ENCODE measurements around the gene SFRP5. TPM values are rescaled to one million over a fixed set of nuclear protein-coding genes. Genes with fewer than 3 reads are reported as not detected.

The SFRP5 gene
- total RNA-seq, 1 donor from 2014 or later, result not detected

DNA sequence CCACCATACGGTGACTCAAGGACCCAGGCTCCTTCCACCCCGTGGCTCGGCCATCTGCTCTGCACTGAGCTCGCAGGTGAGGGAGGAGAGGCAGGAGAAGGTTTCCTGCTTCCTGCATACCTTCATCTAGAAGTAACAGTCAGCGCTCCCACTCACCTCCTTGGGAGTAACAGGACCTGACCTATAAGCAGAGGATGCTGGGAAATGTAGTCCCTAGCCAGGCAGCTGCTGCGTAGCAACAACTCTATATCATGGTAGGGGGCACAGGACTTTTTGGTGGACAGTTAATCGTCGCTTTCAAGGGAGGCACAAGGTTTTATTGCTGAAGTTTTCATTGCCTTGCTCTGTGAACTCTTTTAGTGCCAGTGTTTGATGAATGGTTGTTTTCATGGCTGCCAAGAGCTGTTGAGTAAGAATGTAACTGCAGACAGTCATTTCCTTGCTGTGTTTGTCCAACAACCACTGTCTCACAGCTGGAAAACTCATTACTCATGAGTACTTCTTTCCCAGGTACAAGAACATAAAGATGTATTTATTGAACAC lies 45.1 kb downstream of the SFRP5 start:
- no peaks in the 10 kb centered on the region for H3K36me3 Mint-ChIP-seq (ENCODE audit: unreplicated experiment)
- DNase-seq, result no peak

DNA sequence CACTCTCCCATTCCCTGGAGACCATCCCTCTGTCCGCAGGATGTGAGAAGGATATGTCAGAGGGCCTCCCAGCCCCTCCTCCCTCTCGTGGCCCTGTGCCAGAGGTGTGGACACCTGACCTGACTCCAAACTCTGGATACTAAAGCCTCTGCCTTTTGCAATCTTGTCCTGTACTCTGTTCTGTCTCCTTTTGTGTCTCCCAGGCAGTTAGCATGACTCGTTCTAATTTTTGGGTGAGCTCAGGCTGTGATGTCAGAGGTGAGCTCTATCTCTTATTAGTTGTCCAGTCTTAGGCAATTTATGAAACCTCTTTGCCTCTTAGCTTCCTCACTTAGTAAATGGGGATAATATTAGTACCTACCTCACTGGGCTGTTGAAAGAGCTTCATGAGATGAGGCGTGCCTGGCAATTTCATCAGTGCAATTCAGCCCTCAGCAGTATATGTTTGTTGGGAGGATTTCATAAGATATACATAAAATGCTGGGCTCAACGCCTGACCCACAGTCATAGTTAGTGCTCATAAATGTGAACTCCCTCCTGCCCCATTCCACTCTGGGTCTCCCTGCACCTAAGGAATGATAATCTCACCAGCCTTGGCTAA lies 47.4 kb downstream of the SFRP5 start:
- H3K27ac Mint-ChIP-seq (ENCODE audit: unreplicated experiment), result no peak overlapping the region
- H3K4me1 Mint-ChIP-seq (ENCODE audit: low read depth, unreplicated experiment), result peaks cover 4% of the 10 kb centered on the region
- H3K27me3 Mint-ChIP-seq (ENCODE audit: unreplicated experiment), result peaks cover 4% of the 10 kb centered on the region
- H3K4me3 Mint-ChIP-seq (ENCODE audit: unreplicated experiment), result no peak overlapping the region
- H3K9me3 Mint-ChIP-seq (ENCODE audit: unreplicated experiment), result no peaks in the 10 kb centered on the region
- no peaks in the 10 kb centered on the region for H3K36me3 Mint-ChIP-seq (ENCODE audit: unreplicated experiment)
- TF ChIP-seq, protein P1, sequence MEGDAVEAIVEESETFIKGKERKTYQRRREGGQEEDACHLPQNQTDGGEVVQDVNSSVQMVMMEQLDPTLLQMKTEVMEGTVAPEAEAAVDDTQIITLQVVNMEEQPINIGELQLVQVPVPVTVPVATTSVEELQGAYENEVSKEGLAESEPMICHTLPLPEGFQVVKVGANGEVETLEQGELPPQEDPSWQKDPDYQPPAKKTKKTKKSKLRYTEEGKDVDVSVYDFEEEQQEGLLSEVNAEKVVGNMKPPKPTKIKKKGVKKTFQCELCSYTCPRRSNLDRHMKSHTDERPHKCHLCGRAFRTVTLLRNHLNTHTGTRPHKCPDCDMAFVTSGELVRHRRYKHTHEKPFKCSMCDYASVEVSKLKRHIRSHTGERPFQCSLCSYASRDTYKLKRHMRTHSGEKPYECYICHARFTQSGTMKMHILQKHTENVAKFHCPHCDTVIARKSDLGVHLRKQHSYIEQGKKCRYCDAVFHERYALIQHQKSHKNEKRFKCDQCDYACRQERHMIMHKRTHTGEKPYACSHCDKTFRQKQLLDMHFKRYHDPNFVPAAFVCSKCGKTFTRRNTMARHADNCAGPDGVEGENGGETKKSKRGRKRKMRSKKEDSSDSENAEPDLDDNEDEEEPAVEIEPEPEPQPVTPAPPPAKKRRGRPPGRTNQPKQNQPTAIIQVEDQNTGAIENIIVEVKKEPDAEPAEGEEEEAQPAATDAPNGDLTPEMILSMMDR (IDR thresholded peaks at IDR 0.05; ENCODE audit: partially characterized antibody, unreplicated experiment), result no peak
- DNase-seq, result no peak

More for the DNA sequence above, 45.1 kb downstream of the SFRP5 start:
- peaks cover 2% of the 10 kb centered on the region for H3K27me3 Mint-ChIP-seq (ENCODE audit: unreplicated experiment)
- H3K27ac Mint-ChIP-seq (ENCODE audit: unreplicated experiment), result no peak overlapping the region
- H3K9me3 Mint-ChIP-seq (ENCODE audit: unreplicated experiment), result no peaks in the 10 kb centered on the region
- H3K4me3 Mint-ChIP-seq (ENCODE audit: unreplicated experiment), result no peak overlapping the region
- TF ChIP-seq, protein P1 (IDR thresholded peaks at IDR 0.05; ENCODE audit: partially characterized antibody, unreplicated experiment), result no peak
- peaks cover 4% of the 10 kb centered on the region for H3K4me1 Mint-ChIP-seq (ENCODE audit: low read depth, unreplicated experiment)

- H3K27ac Mint-ChIP-seq (ENCODE audit: unreplicated experiment), result no peak overlapping the region
- no peak overlapping the region for H3K4me3 Mint-ChIP-seq (ENCODE audit: unreplicated experiment)
- no peak for DNase-seq
- peaks cover 12% of the 10 kb centered on the region for H3K4me1 Mint-ChIP-seq (ENCODE audit: low read depth, unreplicated experiment)
- H3K36me3 Mint-ChIP-seq (ENCODE audit: unreplicated experiment), result no peaks in the 10 kb centered on the region
- H3K9me3 Mint-ChIP-seq (ENCODE audit: unreplicated experiment), result no peaks in the 10 kb centered on the region
- TF ChIP-seq, protein P1 (IDR thresholded peaks at IDR 0.05; ENCODE audit: partially characterized antibody, unreplicated experiment), result no peak
- H3K27me3 Mint-ChIP-seq (ENCODE audit: unreplicated experiment), result peaks cover 2% of the 10 kb centered on the region
These were observed 48.8 kb downstream of the SFRP5 start for GRCh38 chr10:97723001-97723400.

DNA sequence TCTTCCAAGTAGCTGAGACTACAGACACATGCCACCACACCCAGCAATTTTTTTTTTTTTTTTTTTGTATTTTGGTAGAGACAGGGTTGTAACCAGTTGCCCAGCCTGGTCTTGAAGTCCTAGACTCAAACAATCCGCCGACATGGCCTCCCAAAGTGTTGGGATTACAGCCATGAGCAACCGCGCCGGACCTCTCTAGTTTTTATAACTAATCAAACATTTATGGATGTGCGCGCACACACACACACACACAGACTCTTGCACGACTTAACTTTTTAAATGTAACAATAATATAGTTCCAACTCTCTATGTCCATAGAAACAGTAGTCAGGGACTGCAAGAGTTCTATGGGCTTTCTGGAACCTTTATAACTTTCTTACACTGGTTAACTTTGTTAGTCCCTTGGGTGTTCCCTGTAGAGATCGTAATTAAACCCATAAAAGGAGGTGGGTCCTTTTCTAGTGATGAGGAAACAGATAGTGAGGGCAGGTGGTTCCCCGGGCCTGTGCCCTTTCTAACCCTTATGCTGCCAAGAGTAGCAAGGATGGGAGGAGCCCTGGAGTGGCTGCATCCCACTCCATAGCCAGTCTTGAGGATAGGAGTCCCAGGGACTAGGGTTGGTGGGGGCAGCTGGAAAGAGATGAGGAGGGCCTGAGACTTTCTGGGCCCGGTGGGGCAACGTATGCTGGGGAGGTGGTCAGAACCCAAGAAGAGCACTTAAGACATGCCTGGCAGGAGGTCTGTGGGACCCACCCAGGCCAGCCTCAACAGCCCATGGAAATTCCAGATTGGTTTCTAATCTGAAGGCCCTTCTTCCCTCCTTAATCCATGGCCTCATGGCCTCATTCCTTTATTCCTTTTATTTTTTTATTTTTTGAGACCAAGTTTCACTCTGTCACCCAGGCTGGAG lies 49.7 kb downstream of the SFRP5 start:
- Mint-ChIP-seq H3K27ac (ENCODE audit: unreplicated experiment) (no peak overlapping the region), H3K4me1 (ENCODE audit: low read depth, unreplicated experiment) (peaks cover 12% of the 10 kb centered on the region)

More for the DNA sequence above, 49.7 kb downstream of the SFRP5 start:
- DNase-seq, result no peak
- Mint-ChIP-seq H3K27me3 (ENCODE audit: unreplicated experiment) (peaks cover 2% of the 10 kb centered on the region), H3K4me3 (ENCODE audit: unreplicated experiment) (no peak overlapping the region), H3K9me3 (ENCODE audit: unreplicated experiment) (no peaks in the 10 kb centered on the region), H3K36me3 (ENCODE audit: unreplicated experiment) (no peaks in the 10 kb centered on the region)
- TF ChIP-seq, protein P1 (IDR thresholded peaks at IDR 0.05; ENCODE audit: partially characterized antibody, unreplicated experiment), result no peak

Data from glutamatergic neuron (in vitro differentiated cells).